Endothelial cell of umbilical vein (primary cell): ENCODE measurements around the gene DAP. TPM values are rescaled to one million over a fixed set of nuclear protein-coding genes. Genes with fewer than 3 reads are reported as not detected.
"Not testable (repeated sequence)": the region's sequence is repeated elsewhere in the genome, so short reads cannot be mapped to it uniquely, and the experiment has no call there.

Experiments used
- BruUV-seq: library from RNA; stranded (reverse); fragments of 400-500 nt; replicated peaks from 2 replicates; lab custom pipeline; 2021; lab: Mats Ljungman, UMichigan
- CTCF ChIA-PET: fragments of 300-600, 350-600 bp; sonication (Branson Sonifier 250); formaldehyde crosslinking; loops from one replicate; lab custom pipeline; 2021; ENCODE audit warnings: antibody characterized with exemption, inconsistent platforms; lab: Charles Lee
- POLR2A ChIA-PET: fragments of 300-600, 350-600 bp; sonication (Branson Sonifier 250); formaldehyde crosslinking; loops from one replicate; lab custom pipeline; 2021; ENCODE audit warnings: antibody characterized with exemption, inconsistent platforms; lab: Charles Lee
- DNase-seq: peaks from one replicate; pipeline ENCODE4 v3.0.0-alpha.2; 2011; ENCODE audit warnings: low read depth, low spot score
- FAIRE-seq: peaks from 2 replicates; lab custom pipeline; 2011; peaks lifted over from hg19 to GRCh38; lab: Jason Lieb, UNC
- H2AFZ ChIP-seq: 2 replicates; pipeline ENCODE4 v1.6.0; 2012; ENCODE audit warnings: low read depth, low read length, control low read depth, inconsistent platforms
- H3K27ac ChIP-seq: 2 replicates; pipeline ENCODE4 v1.5.1; 2011; ENCODE audit warnings: low read depth, mild to moderate bottlenecking, control low read depth, low read length, moderate library complexity; ENCODE audit not compliant: insufficient read depth
- H3K27me3 ChIP-seq, 2 experiments: 2 replicates each; pipeline versions ENCODE4 v1.6.0 to v1.6.1; 2011; ENCODE audit warnings: low read length in 2 of 2, mixed read lengths in 1 of 2; ENCODE audit not compliant: control insufficient read depth in 2 of 2, insufficient read depth in 2 of 2
- H3K36me3 ChIP-seq, 2 experiments: 2 replicates in 1 of 2; 3 replicates in 1 of 2; pipeline ENCODE4 v1.5.1; 2011; ENCODE audit warnings: low read length in 2 of 2, mild to moderate bottlenecking in 1 of 2, moderate library complexity in 1 of 2; ENCODE audit not compliant: control insufficient read depth in 2 of 2, insufficient read depth in 2 of 2; ENCODE audit errors: extremely low read depth in 1 of 2
- H3K4me1 ChIP-seq: 3 replicates; pipeline ENCODE4 v1.5.1; 2011; ENCODE audit warnings: mild to moderate bottlenecking, low read length; ENCODE audit not compliant: control insufficient read depth, insufficient read depth; ENCODE audit errors: extremely low read depth
- H3K4me2 ChIP-seq: 2 replicates; pipeline ENCODE4 v1.6.1; 2011; ENCODE audit warnings: low read length, control low read depth, mixed read lengths; ENCODE audit not compliant: insufficient read depth
- H3K4me3 ChIP-seq, 3 experiments: fragments of 200-600 bp in 1 of 3; sonication (generic), shearing (Covaris generic) in 1 of 3; replicated peaks in 1 of 3; 2 replicates each; pipeline ENCODE4 v1.5.1; 2011 to 2016; ENCODE audit warnings: control low read depth in 3 of 3, low read length in 3 of 3, mild to moderate bottlenecking in 2 of 3, inconsistent platforms in 1 of 3, low read depth in 1 of 3, moderate library complexity in 1 of 3; ENCODE audit not compliant: insufficient read depth in 1 of 3
- H3K79me2 ChIP-seq: 2 replicates; pipeline ENCODE4 v1.6.0; 2012; ENCODE audit warnings: low read length, inconsistent platforms; ENCODE audit not compliant: control insufficient read depth, insufficient read depth
- H3K9ac ChIP-seq: replicated peaks from 2 replicates; pipeline ENCODE3; 2011; ENCODE audit warnings: low read length, control low read depth; ENCODE audit not compliant: insufficient read depth; ENCODE audit errors: extremely low read depth
- H3K9me1 ChIP-seq: replicated peaks from 3 replicates; pipeline ENCODE4 v1.6.0; 2011; ENCODE audit warnings: mild to moderate bottlenecking, low read length; ENCODE audit not compliant: control insufficient read depth, insufficient read depth; ENCODE audit errors: extremely low read depth
- H3K9me3 ChIP-seq: replicated peaks from 2 replicates; pipeline ENCODE4 v1.5.1; 2012; ENCODE audit warnings: low read length, inconsistent platforms; ENCODE audit not compliant: control insufficient read depth, insufficient read depth
- H4K20me1 ChIP-seq: replicated peaks from 2 replicates; pipeline ENCODE3; 2011; ENCODE audit warnings: mild to moderate bottlenecking, low read length; ENCODE audit not compliant: control insufficient read depth, insufficient read depth; ENCODE audit errors: extremely low read depth
- CTCF ChIP-seq, 2 donors: IDR thresholded peaks; 1 replicate in 1 of 2; 2 replicates in 1 of 2; pipeline ENCODE4 v1.5.1; 2011; ENCODE audit warnings: low read length in 2 of 2, mild to moderate bottlenecking in 2 of 2, moderate library complexity in 2 of 2, control low read depth in 1 of 2, inconsistent platforms in 1 of 2, low read depth in 1 of 2; ENCODE audit not compliant: insufficient read depth in 1 of 2; ENCODE audit errors: extremely low read depth in 1 of 2
- EZH2 ChIP-seq: IDR thresholded peaks from 2 replicates; pipeline ENCODE4 v1.6.1; 2012; ENCODE audit warnings: borderline replicate concordance, low read depth, mild to moderate bottlenecking, moderate library complexity, low read length, inconsistent platforms; ENCODE audit not compliant: severe bottlenecking
- FOS ChIP-seq: IDR thresholded peaks from 2 replicates; pipeline ENCODE4 v1.6.1; 2011; ENCODE audit warnings: mild to moderate bottlenecking, low read length, moderate library complexity, borderline replicate concordance; ENCODE audit not compliant: insufficient read depth
- GATA2 ChIP-seq: IDR thresholded peaks from 2 replicates; pipeline ENCODE4 v1.7.0; 2011; ENCODE audit warnings: low read depth, mild to moderate bottlenecking, moderate library complexity, mixed read lengths, low read length; ENCODE audit not compliant: insufficient read length, insufficient read depth
- JUN ChIP-seq: IDR thresholded peaks from 2 replicates; pipeline ENCODE4 v1.6.1; 2011; ENCODE audit warnings: borderline replicate concordance, low read depth; ENCODE audit not compliant: insufficient read length, insufficient read depth
- MAX ChIP-seq: IDR thresholded peaks from 2 replicates; pipeline ENCODE4 v1.6.1; 2011; ENCODE audit not compliant: insufficient read depth, insufficient read length
- MYC ChIP-seq: IDR thresholded peaks from one replicate; pipeline ENCODE4 v1.6.1; 2011; ENCODE audit warnings: mild to moderate bottlenecking, low read depth, low read length
- POLR2A ChIP-seq: IDR thresholded peaks from 2 replicates; pipeline ENCODE4 v1.6.1; 2012; ENCODE audit warnings: low read depth, mild to moderate bottlenecking, control low read depth, low read length
- POLR2AphosphoS5 ChIP-seq: IDR thresholded peaks from 2 replicates; pipeline ENCODE4 v1.6.1; 2012; ENCODE audit warnings: low read depth, mild to moderate bottlenecking, control low read depth, low read length, moderate library complexity; ENCODE audit not compliant: insufficient read depth
- dilution Hi-C: fragments of 300-500 bp; cut with MboI; formaldehyde crosslinking; loops from one replicate; pipeline ENCODE4 v1.15.0; 2019; ENCODE audit warnings: low sequenced_read_pairs; ENCODE audit not compliant: extremely low pct_ligation_motif_present
- intact Hi-C: fragments of 100-400 bp; cut with micrococcal nuclease; formaldehyde crosslinking; loops from one replicate; pipeline ENCODE4 v1.10.0; 2022
- polyA plus RNA-seq, 4 experiments: library from polyadenylated mRNA; depleted of rRNA in 3 of 4; stranded (reverse) in 3 of 4; unstranded in 1 of 4; fragments of >200 nt; gene quantifications; 2 replicates each; pipeline versions ENCODE4 v1.2.1 to v1.2.3, GENCODE V29; 2011 to 2012; ENCODE audit warnings: missing spikeins in 1 of 4
- total RNA-seq: library from RNA; stranded (reverse); gene quantifications from 2 replicates; pipeline ENCODE4 v1.2.3, GENCODE V29; 2021

Gene DAP
- total and polyA plus RNA-seq, 2 donors (not counting 3 experiments of a cell fraction or from before 2014, with no cell fraction given), result 79.8 to 188 TPM

- intact Hi-C loops, result no loop called here
- H3K9me1 ChIP-seq, result no peaks in the 10 kb centered on the region
- H3K9me3 ChIP-seq, result no peaks in the 10 kb centered on the region
- TF ChIP-seq JUN (no peak), POLR2A (no peak), FOS (no peak), POLR2AphosphoS5 (no peak), MYC (no peak), GATA2 (no peak), EZH2 (no peak), CTCF (IDR thresholded peaks at IDR 0.05; ENCODE audit: extremely low read depth in 1 of 2, insufficient read depth in 1 of 2, low read depth in 1 of 2, low read length in 2 of 2) (no peak), MAX (no peak)
- ChIA-PET POLR2A (no interaction called here), CTCF (interaction anchor here (1.1 kb wide), 1 partner anchor 12 kb away, joined by 3 read pairs; no protein-coding TSS in a partner anchor)
- no peak overlapping the region for H3K4me3 ChIP-seq
- no peaks in the 10 kb centered on the region for H3K27me3 ChIP-seq
- H3K27ac ChIP-seq, result no peak overlapping the region
- H3K4me1 ChIP-seq, result peaks cover 8% of the 10 kb centered on the region
- no peak overlapping the region for H2AFZ ChIP-seq
- H3K9ac ChIP-seq, result no peak overlapping the region
- dilution Hi-C loops, result no loop called here
- no peaks in the 10 kb centered on the region for H4K20me1 ChIP-seq
- BruUV-seq, result no TSS peak
- no peak for DNase-seq
- H3K4me2 ChIP-seq, result no peak overlapping the region
- no peak for FAIRE-seq
- no peaks in the 10 kb centered on the region for H3K36me3 ChIP-seq
- H3K79me2 ChIP-seq, result no peaks in the 10 kb centered on the region
Measured at GRCh38 chr5:10639846-10640368, 121.1 kb downstream of the DAP start.

GRCh38 chr5:10638723-10639122 is 122.3 kb downstream of the DAP start:
- FAIRE-seq, result not testable (repeated sequence)

More at GRCh38 chr5:10638723-10639122, 122.3 kb downstream of the DAP start:
- DNase-seq, POLR2A ChIA-PET, H3K27me3 ChIP-seq, H3K9ac ChIP-seq, H3K9me3 ChIP-seq, dilution Hi-C loops, H3K4me2 ChIP-seq, H3K9me1 ChIP-seq, H3K27ac ChIP-seq, intact Hi-C loops, H4K20me1 ChIP-seq, CTCF ChIA-PET, H3K4me3 ChIP-seq, H3K79me2 ChIP-seq, BruUV-seq, H3K36me3 ChIP-seq, H2AFZ ChIP-seq: not testable (repeated sequence)
- H3K4me1 ChIP-seq, result peaks cover 16% of the 10 kb centered on the region
